Hepatocyte (in vitro differentiated cells): ENCODE results near the gene INPPL1. TPM values are rescaled to one million over a fixed set of nuclear protein-coding genes. Genes with fewer than 3 reads are reported as not detected.
"Not testable (repeated sequence)": the region's sequence is repeated elsewhere in the genome, so short reads cannot be mapped to it uniquely, and the experiment has no call there.

Source experiments
- DNase-seq: peaks from one replicate; pipeline ENCODE4 v3.0.0-alpha.2; 2016; ENCODE audit warnings: low spot score
- H2AFZ ChIP-seq: fragments of 200-600 bp; sonication (generic); 2 replicates; pipeline ENCODE4 v1.6.0; 2016; ENCODE audit warnings: antibody characterized with exemption, mild to moderate bottlenecking
- H3K27ac ChIP-seq: fragments of 200-600 bp; sonication (generic); 2 replicates; pipeline ENCODE4 v1.5.1; 2016; ENCODE audit warnings: mild to moderate bottlenecking
- H3K27me3 ChIP-seq: fragments of 200-600 bp; sonication (generic); 2 replicates; pipeline ENCODE4 v1.6.1; 2016
- H3K36me3 ChIP-seq: fragments of 200-600 bp; sonication (generic); replicated peaks from 2 replicates; pipeline ENCODE4 v1.5.1; 2016; ENCODE audit warnings: low read depth; ENCODE audit not compliant: insufficient read depth
- H3K4me1 ChIP-seq: fragments of 200-600 bp; sonication (generic); 2 replicates; pipeline ENCODE4 v1.5.1; 2016; ENCODE audit warnings: mild to moderate bottlenecking, moderate library complexity; ENCODE audit not compliant: insufficient read depth
- H3K4me2 ChIP-seq: fragments of 200-600 bp; sonication (generic); 2 replicates; pipeline ENCODE4 v1.6.0; 2016
- H3K4me3 ChIP-seq: fragments of 200-600 bp; sonication (generic); 2 replicates; pipeline ENCODE4 v1.5.1; 2016; ENCODE audit warnings: mild to moderate bottlenecking
- H3K79me2 ChIP-seq: fragments of 200-600 bp; sonication (generic); 2 replicates; pipeline ENCODE4 v1.6.0; 2017; ENCODE audit warnings: mild to moderate bottlenecking
- H3K9me2 ChIP-seq: fragments of 200-600 bp; sonication (generic); replicated peaks from 2 replicates; pipeline ENCODE4 v1.6.0; 2017; ENCODE audit warnings: mild to moderate bottlenecking; ENCODE audit not compliant: insufficient read depth
- H3K9me3 ChIP-seq: fragments of 200-600 bp; sonication (generic); 2 replicates; pipeline ENCODE4 v1.5.1; 2016; ENCODE audit warnings: low read depth, mild to moderate bottlenecking
- H4K20me1 ChIP-seq: fragments of 200-600 bp; sonication (generic); 2 replicates; pipeline ENCODE4 v1.6.0; 2016; ENCODE audit warnings: mild to moderate bottlenecking; ENCODE audit not compliant: insufficient read depth, poor library complexity, severe bottlenecking
- CTCF ChIP-seq: fragments of 200-600 bp; sonication (generic); IDR thresholded peaks from 2 replicates; pipeline ENCODE4 v1.5.1; 2016; ENCODE audit warnings: antibody characterized with exemption, mild to moderate bottlenecking; ENCODE audit not compliant: poor library complexity
- EZH2 ChIP-seq: fragments of 200-600 bp; sonication (generic); IDR thresholded peaks from 2 replicates; pipeline ENCODE4 v1.6.1; 2016; ENCODE audit warnings: antibody characterized with exemption, mild to moderate bottlenecking, borderline replicate concordance
- EZH2phosphoT487 ChIP-seq: fragments of 200-600 bp; sonication (generic); IDR thresholded peaks from one replicate; pipeline ENCODE4 v1.6.1; 2018; ENCODE audit warnings: antibody characterized with exemption, mild to moderate bottlenecking, low read depth, moderate library complexity; ENCODE audit not compliant: unreplicated experiment, severe bottlenecking
- WGBS: methylation state at CpG from one replicate; pipeline ENCODE4 v1.1.6; 2016; ENCODE audit warnings: low lambda C conversion rate; ENCODE audit errors: missing lambda C conversion rate; 5-methylcytosine and 5-hydroxymethylcytosine counted together
- polyA plus RNA-seq: library from polyadenylated mRNA; unstranded; fragments of >200 nt; fragmentation: Nextera tagmentation; extraction: Ambion mirVana; gene quantifications from 2 replicates; pipeline ENCODE4 v1.2.1, GENCODE V29; 2016
- total RNA-seq: library from RNA; depleted of rRNA; stranded (reverse); fragments of >200 nt; gene quantifications from 2 replicates; pipeline ENCODE4 v1.2.3, GENCODE V29; 2014

Gene INPPL1
- total and polyA plus RNA-seq, 2 experiments from 2014 or later: 74.8 to 99.4 TPM

- no peaks in the 10 kb centered on the region for H3K27me3 ChIP-seq
- no peaks in the 10 kb centered on the region for H3K79me2 ChIP-seq
- no peak for DNase-seq
- no peak overlapping the region for H3K4me3 ChIP-seq
- no peaks in the 10 kb centered on the region for H3K9me3 ChIP-seq
- H2AFZ ChIP-seq: no peak overlapping the region
- H3K27ac ChIP-seq: no peak overlapping the region
- no peaks in the 10 kb centered on the region for H3K36me3 ChIP-seq
- H3K4me2 ChIP-seq: no peak overlapping the region
- no peaks in the 10 kb centered on the region for H4K20me1 ChIP-seq
- H3K4me1 ChIP-seq: no peaks in the 10 kb centered on the region
- no peaks in the 10 kb centered on the region for H3K9me2 ChIP-seq
- 89% methylated on average over 12 of the region's 12 CpGs for WGBS
- TF ChIP-seq EZH2 (no peak), CTCF (no peak), EZH2phosphoT487 (no peak)
Observed at GRCh38 chr11:72195518-72196270, 28.9 kb upstream of the INPPL1 start.

GRCh38 chr11:72201445-72201844 is 23.1 kb upstream of the INPPL1 start:
- H4K20me1 ChIP-seq, H3K4me3 ChIP-seq, H3K9me3 ChIP-seq, H3K27ac ChIP-seq, H3K36me3 ChIP-seq, H3K9me2 ChIP-seq, DNase-seq, H3K4me1 ChIP-seq, H3K4me2 ChIP-seq, H2AFZ ChIP-seq, H3K79me2 ChIP-seq, H3K27me3 ChIP-seq: not testable (repeated sequence)
- 97% methylated on average over 11 of the region's 43 CpGs for WGBS

- 97% methylated on average over 6 of the region's 6 CpGs for WGBS
Observed at GRCh38 chr11:72202571-72202970, 22.0 kb upstream of the INPPL1 start.

More at GRCh38 chr11:72202571-72202970, 22.0 kb upstream of the INPPL1 start:
- Histone ChIP-seq H3K4me3 (no peak overlapping the region), H2AFZ (no peak overlapping the region), H3K36me3 (no peaks in the 10 kb centered on the region), H3K27me3 (no peaks in the 10 kb centered on the region), H4K20me1 (no peaks in the 10 kb centered on the region), H3K4me1 (no peaks in the 10 kb centered on the region), H3K27ac (no peak overlapping the region), H3K4me2 (no peak overlapping the region), H3K9me3 (no peaks in the 10 kb centered on the region), H3K9me2 (no peaks in the 10 kb centered on the region), H3K79me2 (no peaks in the 10 kb centered on the region)
- no peak for DNase-seq
- no peak for TF ChIP-seq EZH2phosphoT487
- no peak for TF ChIP-seq CTCF
- TF ChIP-seq EZH2: no peak
